SK-N-SH (cell line): ENCODE measurements around the gene CYP2R1. TPM values are rescaled to one million over a fixed set of nuclear protein-coding genes. Genes with fewer than 3 reads are reported as not detected.

Experiments
- CTCF ChIA-PET: fragments of 300-600, 350-600 bp; formaldehyde crosslinking; extraction: SDS; loops from one replicate; lab custom pipeline; 2021; lab: Yijun Ruan, JAX
- POLR2A ChIA-PET: fragments of 350-600 bp; sonication (Branson Sonifier 250); formaldehyde crosslinking; extraction: SDS; loops from one replicate; lab custom pipeline; 2020; ENCODE audit warnings: antibody characterized with exemption, inconsistent platforms; lab: Yijun Ruan, JAX
- DNase-seq: peaks from one replicate; pipeline ENCODE4 v3.0.0; 2012
- H2AFZ ChIP-seq: fragments of 200-600 bp; sonication (generic); 2 replicates; pipeline ENCODE4 v1.8.1; 2016; ENCODE audit warnings: antibody characterized with exemption, mild to moderate bottlenecking, low read depth
- H3F3A ChIP-seq: fragments of 200-600 bp; sonication (generic); replicated peaks from 2 replicates; pipeline ENCODE3; 2016; ENCODE audit warnings: antibody characterized with exemption, mild to moderate bottlenecking; ENCODE audit not compliant: insufficient read depth
- H3K27ac ChIP-seq, 2 experiments: fragments of 200-500 bp in 1 of 2; fragments of 200-600 bp in 1 of 2; sonication (Bioruptor generic) in 1 of 2; sonication (generic), shearing (Covaris generic) in 1 of 2; 2 replicates each; pipeline versions ENCODE4 v1.5.1 to v1.6.1; 2014 to 2016; ENCODE audit warnings: low read depth in 2 of 2, inconsistent platforms in 1 of 2, low read length in 1 of 2, mild to moderate bottlenecking in 1 of 2, mixed read lengths in 1 of 2
- H3K27me3 ChIP-seq: fragments of 200-600 bp; sonication (generic), shearing (Covaris generic); 2 replicates; pipeline ENCODE4 v1.6.1; 2016; ENCODE audit warnings: mixed run types; ENCODE audit not compliant: insufficient read depth
- H3K36me3 ChIP-seq, 2 experiments: fragments of 200-500 bp in 1 of 2; fragments of 200-600 bp in 1 of 2; sonication (Bioruptor generic) in 1 of 2; sonication (generic) in 1 of 2; replicated peaks in 1 of 2; 2 replicates each; pipeline versions ENCODE3 to v1.5.1; 2014 to 2016; ENCODE audit warnings: low read length in 1 of 2, mild to moderate bottlenecking in 1 of 2; ENCODE audit not compliant: insufficient read depth in 2 of 2, control insufficient read depth in 1 of 2
- H3K4me1 ChIP-seq, 2 experiments: fragments of 200-500 bp in 1 of 2; fragments of 200-600 bp in 1 of 2; sonication (Bioruptor generic) in 1 of 2; sonication (generic), shearing (Covaris generic) in 1 of 2; 2 replicates each; pipeline versions ENCODE4 v1.5.1 to v1.6.1; 2014 to 2016; ENCODE audit warnings: low read depth in 1 of 2, low read length in 1 of 2, mixed run types in 1 of 2; ENCODE audit not compliant: insufficient read depth in 2 of 2, control insufficient read depth in 1 of 2
- H3K4me2 ChIP-seq: fragments of 200-600 bp; sonication (generic), shearing (Covaris generic); 2 replicates; pipeline ENCODE4 v1.6.1; 2017; ENCODE audit warnings: mixed run types
- H3K4me3 ChIP-seq, 2 experiments: fragments of 200-500 bp in 1 of 2; fragments of 200-600 bp in 1 of 2; sonication (Bioruptor generic) in 1 of 2; sonication (generic), shearing (Covaris generic) in 1 of 2; 2 replicates each; pipeline versions ENCODE4 v1.5.1 to v1.8.1; 2014 to 2016; ENCODE audit warnings: low read depth in 2 of 2, inconsistent platforms in 1 of 2, low read length in 1 of 2, mild to moderate bottlenecking in 1 of 2, mixed read lengths in 1 of 2, moderate library complexity in 1 of 2
- H3K79me2 ChIP-seq: fragments of 200-600 bp; sonication (generic); 2 replicates; pipeline ENCODE4 v1.8.1; 2017; ENCODE audit warnings: mild to moderate bottlenecking; ENCODE audit not compliant: insufficient read depth
- H3K9ac ChIP-seq: fragments of 200-600 bp; sonication (generic); 2 replicates; pipeline ENCODE4 v1.6.1; 2017; ENCODE audit warnings: mixed run types
- H3K9me2 ChIP-seq: fragments of 200-600 bp; sonication (generic); 2 replicates; pipeline ENCODE4 v1.6.1; 2017; ENCODE audit warnings: mixed run types
- H3K9me3 ChIP-seq: fragments of 200-600 bp; sonication (generic); 2 replicates; pipeline ENCODE4 v1.6.1; 2017; ENCODE audit warnings: mixed run types, mild to moderate bottlenecking, moderate library complexity
- H4K20me1 ChIP-seq: fragments of 200-600 bp; sonication (generic); 2 replicates; pipeline ENCODE4 v1.6.1; 2017; ENCODE audit warnings: mild to moderate bottlenecking, mixed run types; ENCODE audit not compliant: insufficient read depth
- CHD2 ChIP-seq: fragments of 150-350 bp; IDR thresholded peaks from 2 replicates; pipeline ENCODE4 v1.6.1; 2018; ENCODE audit warnings: low read length; ENCODE audit not compliant: partially characterized antibody
- JUND ChIP-seq: IDR thresholded peaks from 2 replicates; pipeline ENCODE4 v1.4.0; 2012
- MXI1 ChIP-seq: IDR thresholded peaks from 2 replicates; pipeline ENCODE4 v1.6.1; 2012; ENCODE audit warnings: mild to moderate bottlenecking, low read depth, low read length, improper control_type of control experiment
- RCOR1 ChIP-seq: fragments of 150-350 bp; IDR thresholded peaks from 2 replicates; pipeline ENCODE4 v1.6.1; 2017; ENCODE audit warnings: antibody characterized with exemption, low read length
- SIN3A ChIP-seq: IDR thresholded peaks from 2 replicates; pipeline ENCODE4 v1.6.1; 2012; ENCODE audit warnings: low read depth, mild to moderate bottlenecking, low read length, moderate library complexity, borderline replicate concordance
- TAF1 ChIP-seq: IDR thresholded peaks from 2 replicates; pipeline ENCODE4 v1.6.1; 2012; ENCODE audit warnings: low read depth, mild to moderate bottlenecking, low read length, moderate library complexity, borderline replicate concordance
- TEAD4 ChIP-seq: IDR thresholded peaks from 2 replicates; pipeline ENCODE4 v1.4.0; 2012; ENCODE audit warnings: mild to moderate bottlenecking, borderline replicate concordance; ENCODE audit not compliant: insufficient read depth
- WGBS: methylation state at CpG from one replicate; pipeline ENCODE4 v1.1.6; 2017; ENCODE audit warnings: low lambda C conversion rate; 5-methylcytosine and 5-hydroxymethylcytosine counted together
- polyA plus RNA-seq, 3 experiments: library from polyadenylated mRNA; depleted of rRNA; stranded (reverse); fragments of >200 nt; gene quantifications; 2 replicates each; pipeline ENCODE4 v1.2.3, GENCODE V29; 2012
- TF ChIP-seq, protein P1 (sequence below): IDR thresholded peaks from 2 replicates; pipeline ENCODE4 v1.6.1; 2012; ENCODE audit warnings: mild to moderate bottlenecking, low read depth, low read length, moderate library complexity
- TF ChIP-seq, protein P2 (sequence below): IDR thresholded peaks from 2 replicates; pipeline ENCODE4 v1.4.0; 2012; ENCODE audit warnings: low read depth
- TF ChIP-seq, protein P3 (sequence below): fragments of 150-350 bp; IDR thresholded peaks from 2 replicates; pipeline ENCODE4 v1.6.1; 2017; ENCODE audit warnings: antibody characterized with exemption, low read length, low read depth, borderline replicate concordance
- TF ChIP-seq, protein P4 (sequence below): IDR thresholded peaks from 2 replicates; pipeline ENCODE4 v1.4.0; 2012; ENCODE audit warnings: low read depth, borderline replicate concordance
- TF ChIP-seq, protein P5 (sequence below): IDR thresholded peaks from 2 replicates; pipeline ENCODE4 v1.4.0; 2012; ENCODE audit warnings: low read depth, borderline replicate concordance
- TF ChIP-seq, protein P6 (sequence below): fragments of 200-600 bp; sonication (generic); IDR thresholded peaks from 2 replicates; pipeline ENCODE4 v1.6.1; 2017; ENCODE audit warnings: antibody characterized with exemption, mild to moderate bottlenecking, moderate library complexity

Gene CYP2R1
- polyA plus RNA-seq, 1 of the 3 experiments (the other 2 are of a cell fraction) = 9.3 TPM

DNA sequence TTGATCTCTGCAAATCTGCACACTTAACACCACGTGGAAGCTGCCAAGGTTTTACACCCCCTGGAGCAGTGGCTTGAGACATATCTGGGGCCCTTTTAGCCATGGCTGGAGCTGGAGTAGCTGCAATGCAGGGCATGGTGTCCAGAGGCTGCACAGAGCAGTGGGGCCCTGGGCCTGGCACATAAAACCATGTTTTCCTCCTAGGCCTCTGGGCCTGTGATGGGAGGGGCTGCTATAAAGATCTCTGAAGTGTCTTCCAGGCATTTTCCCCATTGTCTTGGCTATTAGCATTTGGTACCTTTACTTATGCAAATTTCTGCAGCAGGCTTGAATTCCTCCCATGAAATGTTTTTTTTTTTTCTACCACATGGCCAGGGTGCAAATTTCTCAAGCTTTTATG, 46.9 kb upstream of the CYP2R1 start (continued):
- TF ChIP-seq, protein P1, sequence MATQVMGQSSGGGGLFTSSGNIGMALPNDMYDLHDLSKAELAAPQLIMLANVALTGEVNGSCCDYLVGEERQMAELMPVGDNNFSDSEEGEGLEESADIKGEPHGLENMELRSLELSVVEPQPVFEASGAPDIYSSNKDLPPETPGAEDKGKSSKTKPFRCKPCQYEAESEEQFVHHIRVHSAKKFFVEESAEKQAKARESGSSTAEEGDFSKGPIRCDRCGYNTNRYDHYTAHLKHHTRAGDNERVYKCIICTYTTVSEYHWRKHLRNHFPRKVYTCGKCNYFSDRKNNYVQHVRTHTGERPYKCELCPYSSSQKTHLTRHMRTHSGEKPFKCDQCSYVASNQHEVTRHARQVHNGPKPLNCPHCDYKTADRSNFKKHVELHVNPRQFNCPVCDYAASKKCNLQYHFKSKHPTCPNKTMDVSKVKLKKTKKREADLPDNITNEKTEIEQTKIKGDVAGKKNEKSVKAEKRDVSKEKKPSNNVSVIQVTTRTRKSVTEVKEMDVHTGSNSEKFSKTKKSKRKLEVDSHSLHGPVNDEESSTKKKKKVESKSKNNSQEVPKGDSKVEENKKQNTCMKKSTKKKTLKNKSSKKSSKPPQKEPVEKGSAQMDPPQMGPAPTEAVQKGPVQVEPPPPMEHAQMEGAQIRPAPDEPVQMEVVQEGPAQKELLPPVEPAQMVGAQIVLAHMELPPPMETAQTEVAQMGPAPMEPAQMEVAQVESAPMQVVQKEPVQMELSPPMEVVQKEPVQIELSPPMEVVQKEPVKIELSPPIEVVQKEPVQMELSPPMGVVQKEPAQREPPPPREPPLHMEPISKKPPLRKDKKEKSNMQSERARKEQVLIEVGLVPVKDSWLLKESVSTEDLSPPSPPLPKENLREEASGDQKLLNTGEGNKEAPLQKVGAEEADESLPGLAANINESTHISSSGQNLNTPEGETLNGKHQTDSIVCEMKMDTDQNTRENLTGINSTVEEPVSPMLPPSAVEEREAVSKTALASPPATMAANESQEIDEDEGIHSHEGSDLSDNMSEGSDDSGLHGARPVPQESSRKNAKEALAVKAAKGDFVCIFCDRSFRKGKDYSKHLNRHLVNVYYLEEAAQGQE = no peak
- TF ChIP-seq, protein P2, sequence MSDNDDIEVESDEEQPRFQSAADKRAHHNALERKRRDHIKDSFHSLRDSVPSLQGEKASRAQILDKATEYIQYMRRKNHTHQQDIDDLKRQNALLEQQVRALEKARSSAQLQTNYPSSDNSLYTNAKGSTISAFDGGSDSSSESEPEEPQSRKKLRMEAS = no peak
- TF ChIP-seq CHD2 (no peak), MXI1 (no peak), JUND (no peak)
- TF ChIP-seq, protein P3, sequence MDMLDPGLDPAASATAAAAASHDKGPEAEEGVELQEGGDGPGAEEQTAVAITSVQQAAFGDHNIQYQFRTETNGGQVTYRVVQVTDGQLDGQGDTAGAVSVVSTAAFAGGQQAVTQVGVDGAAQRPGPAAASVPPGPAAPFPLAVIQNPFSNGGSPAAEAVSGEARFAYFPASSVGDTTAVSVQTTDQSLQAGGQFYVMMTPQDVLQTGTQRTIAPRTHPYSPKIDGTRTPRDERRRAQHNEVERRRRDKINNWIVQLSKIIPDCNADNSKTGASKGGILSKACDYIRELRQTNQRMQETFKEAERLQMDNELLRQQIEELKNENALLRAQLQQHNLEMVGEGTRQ = no peak

DNA sequence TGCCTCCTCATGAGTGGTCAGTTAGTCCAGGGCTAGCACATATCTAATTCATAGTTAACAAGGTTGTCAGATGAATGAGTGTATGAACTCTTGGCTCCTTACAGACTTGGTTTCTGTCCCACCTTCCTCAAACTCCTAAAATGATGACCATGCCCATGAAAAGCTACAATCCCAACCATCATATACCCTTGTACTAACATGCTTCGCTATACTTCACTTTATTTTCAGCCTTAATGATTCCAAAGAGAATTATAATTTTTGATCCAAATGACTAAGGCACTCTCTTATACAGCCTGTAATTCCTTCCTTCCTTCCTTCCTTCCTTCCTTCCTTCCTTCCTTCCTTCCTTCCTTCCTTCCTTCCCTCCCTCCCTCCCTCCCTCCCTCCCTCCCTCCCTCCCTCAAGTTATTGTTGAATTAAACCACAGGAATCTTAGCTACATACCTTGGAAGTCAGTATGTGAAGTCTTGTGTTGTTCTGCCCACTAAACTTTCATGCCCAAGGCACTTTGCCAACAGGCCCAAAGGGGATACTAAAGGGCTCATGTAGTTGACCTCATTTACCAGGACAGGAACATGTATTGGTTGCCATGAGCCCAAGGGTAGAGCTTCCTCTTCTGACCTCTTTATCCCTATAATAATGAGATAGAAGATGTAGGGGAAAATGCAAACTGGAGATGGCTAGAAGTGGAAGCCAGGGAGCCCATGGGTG, 42.8 kb upstream of the CYP2R1 start:
- WGBS = 6% methylated on average over 1 of the region's 1 CpG
- TF ChIP-seq, protein P4, sequence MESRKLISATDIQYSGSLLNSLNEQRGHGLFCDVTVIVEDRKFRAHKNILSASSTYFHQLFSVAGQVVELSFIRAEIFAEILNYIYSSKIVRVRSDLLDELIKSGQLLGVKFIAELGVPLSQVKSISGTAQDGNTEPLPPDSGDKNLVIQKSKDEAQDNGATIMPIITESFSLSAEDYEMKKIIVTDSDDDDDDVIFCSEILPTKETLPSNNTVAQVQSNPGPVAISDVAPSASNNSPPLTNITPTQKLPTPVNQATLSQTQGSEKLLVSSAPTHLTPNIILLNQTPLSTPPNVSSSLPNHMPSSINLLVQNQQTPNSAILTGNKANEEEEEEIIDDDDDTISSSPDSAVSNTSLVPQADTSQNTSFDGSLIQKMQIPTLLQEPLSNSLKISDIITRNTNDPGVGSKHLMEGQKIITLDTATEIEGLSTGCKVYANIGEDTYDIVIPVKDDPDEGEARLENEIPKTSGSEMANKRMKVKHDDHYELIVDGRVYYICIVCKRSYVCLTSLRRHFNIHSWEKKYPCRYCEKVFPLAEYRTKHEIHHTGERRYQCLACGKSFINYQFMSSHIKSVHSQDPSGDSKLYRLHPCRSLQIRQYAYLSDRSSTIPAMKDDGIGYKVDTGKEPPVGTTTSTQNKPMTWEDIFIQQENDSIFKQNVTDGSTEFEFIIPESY = no peak
- TF ChIP-seq JUND = no peak
- TF ChIP-seq, protein P5, sequence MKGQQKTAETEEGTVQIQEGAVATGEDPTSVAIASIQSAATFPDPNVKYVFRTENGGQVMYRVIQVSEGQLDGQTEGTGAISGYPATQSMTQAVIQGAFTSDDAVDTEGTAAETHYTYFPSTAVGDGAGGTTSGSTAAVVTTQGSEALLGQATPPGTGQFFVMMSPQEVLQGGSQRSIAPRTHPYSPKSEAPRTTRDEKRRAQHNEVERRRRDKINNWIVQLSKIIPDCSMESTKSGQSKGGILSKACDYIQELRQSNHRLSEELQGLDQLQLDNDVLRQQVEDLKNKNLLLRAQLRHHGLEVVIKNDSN = no peak
- TF ChIP-seq MXI1 = no peak
- TF ChIP-seq, protein P6, sequence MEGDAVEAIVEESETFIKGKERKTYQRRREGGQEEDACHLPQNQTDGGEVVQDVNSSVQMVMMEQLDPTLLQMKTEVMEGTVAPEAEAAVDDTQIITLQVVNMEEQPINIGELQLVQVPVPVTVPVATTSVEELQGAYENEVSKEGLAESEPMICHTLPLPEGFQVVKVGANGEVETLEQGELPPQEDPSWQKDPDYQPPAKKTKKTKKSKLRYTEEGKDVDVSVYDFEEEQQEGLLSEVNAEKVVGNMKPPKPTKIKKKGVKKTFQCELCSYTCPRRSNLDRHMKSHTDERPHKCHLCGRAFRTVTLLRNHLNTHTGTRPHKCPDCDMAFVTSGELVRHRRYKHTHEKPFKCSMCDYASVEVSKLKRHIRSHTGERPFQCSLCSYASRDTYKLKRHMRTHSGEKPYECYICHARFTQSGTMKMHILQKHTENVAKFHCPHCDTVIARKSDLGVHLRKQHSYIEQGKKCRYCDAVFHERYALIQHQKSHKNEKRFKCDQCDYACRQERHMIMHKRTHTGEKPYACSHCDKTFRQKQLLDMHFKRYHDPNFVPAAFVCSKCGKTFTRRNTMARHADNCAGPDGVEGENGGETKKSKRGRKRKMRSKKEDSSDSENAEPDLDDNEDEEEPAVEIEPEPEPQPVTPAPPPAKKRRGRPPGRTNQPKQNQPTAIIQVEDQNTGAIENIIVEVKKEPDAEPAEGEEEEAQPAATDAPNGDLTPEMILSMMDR = no peak
- no peak for TF ChIP-seq RCOR1
- TF ChIP-seq, protein P3 = no peak
- TF ChIP-seq SIN3A = no peak
- no peak for TF ChIP-seq TEAD4
- TF ChIP-seq, protein P1 = no peak
- no peak for TF ChIP-seq TAF1

More for the DNA sequence above, 42.8 kb upstream of the CYP2R1 start:
- Histone ChIP-seq H3K9me3 (no peaks in the 10 kb centered on the region), H3K9ac (no peak overlapping the region), H3K27ac (no peak overlapping the region), H3K4me3 (no peak overlapping the region), H3F3A (no peaks in the 10 kb centered on the region), H3K36me3 (no peaks in the 10 kb centered on the region), H4K20me1 (no peaks in the 10 kb centered on the region), H3K4me1 (no peaks in the 10 kb centered on the region), H3K27me3 (no peaks in the 10 kb centered on the region), H3K4me2 (no peak overlapping the region), H2AFZ (no peak overlapping the region), H3K9me2 (no peaks in the 10 kb centered on the region), H3K79me2 (no peaks in the 10 kb centered on the region)
- DNase-seq = no peak
- ChIA-PET POLR2A (no interaction called here), CTCF (no interaction called here)
